ENCODE measurements around the gene C10orf95. TPM values are rescaled to one million over a fixed set of nuclear protein-coding genes. Genes with fewer than 3 reads are reported as not detected.

Gene C10orf95
- total RNA-seq, 2 experiments from 2014 or later = 0.20 to 0.36 TPM

- CTCF ChIA-PET = interaction anchor here (0.8 to 5.0 kb wide), 15 partner anchors 9 to 220 kb away, joined by 3 to 34 read pairs (median 9); partner anchors contain the start of genes ACTR1A, CUEDC2, FBXL15 and NFKB2
- ATAC-seq = peak; percentile 60
These were observed 804 bp downstream of the C10orf95 start for GRCh38 chr10:102450374-102451104.

GRCh38 chr10:102450124-102450373 is 1.3 kb downstream of the C10orf95 start:
- Mint-ChIP-seq H3K27me3 (no peaks in the 10 kb centered on the region), H3K4me1 (ENCODE audit: low read depth) (peaks cover 26% of the 10 kb centered on the region), H3K9me3 (no peaks in the 10 kb centered on the region), H3K36me3 (ENCODE audit: low read depth) (peaks cover 25% of the 10 kb centered on the region), H3K4me3 (peak overlapping the region; percentile 96), H3K27ac (peak overlapping the region; percentile 94)
- no peak for TF ChIP-seq CTCF (IDR thresholded peaks at IDR 0.05)
- POLR2A ChIA-PET = interaction anchor here (0.7 to 6.4 kb wide), 19 partner anchors 9 to 337 kb away, joined by 3 to 102 read pairs (median 6); partner anchors contain the start of genes ACTR1A, CUEDC2, FBXL15 and NFKB2
- ATAC-seq = no peak
- no peak for DNase-seq
- intact Hi-C loops (cut with micrococcal nuclease) = no loop called here
- CTCF ChIA-PET = interaction anchor here (0.9 to 5.0 kb wide), 11 partner anchors 9 to 220 kb away, joined by 3 to 34 read pairs (median 19); partner anchors contain the start of genes CUEDC2, FBXL15 and NFKB2

More at GRCh38 chr10:102450374-102451104, 804 bp downstream of the C10orf95 start:
- Mint-ChIP-seq H3K4me1 (ENCODE audit: low read depth) (peaks cover 26% of the 10 kb centered on the region), H3K36me3 (ENCODE audit: low read depth) (peaks cover 27% of the 10 kb centered on the region), H3K27ac (peak overlapping the region; percentile 94), H3K27me3 (no peaks in the 10 kb centered on the region), H3K4me3 (peak overlapping the region; percentile 96), H3K9me3 (no peaks in the 10 kb centered on the region)
- POLR2A ChIA-PET = interaction anchor here (0.6 to 6.4 kb wide), 22 partner anchors 10 to 337 kb away, joined by 3 to 102 read pairs (median 5); partner anchors contain the start of genes ACTR1A, CUEDC2, FBXL15 and NFKB2
- intact Hi-C loops (cut with micrococcal nuclease) = no loop called here
- DNase-seq = peak; percentile 87
- TF ChIP-seq CTCF (IDR thresholded peaks at IDR 0.05) = no peak

- intact Hi-C loops (cut with micrococcal nuclease) = no loop called here
- no peak for TF ChIP-seq CTCF (IDR thresholded peaks at IDR 0.05)
- peak; percentile 72 for ATAC-seq
- peak; percentile 95 for DNase-seq
- Mint-ChIP-seq H3K27me3 (no peaks in the 10 kb centered on the region), H3K36me3 (ENCODE audit: low read depth) (peaks cover 23% of the 10 kb centered on the region), H3K4me1 (ENCODE audit: low read depth) (peaks cover 26% of the 10 kb centered on the region), H3K27ac (peak overlapping the region; percentile 94), H3K4me3 (peak overlapping the region; percentile 96), H3K9me3 (no peaks in the 10 kb centered on the region)
- POLR2A ChIA-PET = interaction anchor here (0.7 to 6.4 kb wide), 16 partner anchors 9 to 297 kb away, joined by 3 to 102 read pairs (median 8); partner anchors contain the start of genes CUEDC2, FBXL15, NFKB2 and NOLC1
- CTCF ChIA-PET = interaction anchor here (0.9 to 5.0 kb wide), 8 partner anchors 15 to 219 kb away, joined by 3 to 34 read pairs (median 18); partner anchors contain the start of genes CUEDC2, FBXL15 and NFKB2
These were observed 1.8 kb downstream of the C10orf95 start for GRCh38 chr10:102449321-102450123.

GRCh38 chr10:102444851-102445250 is 6.5 kb downstream of the C10orf95 start:
- POLR2A ChIA-PET = no interaction called here
- ATAC-seq (no peak), DNase-seq (no peak)
- Mint-ChIP-seq H3K36me3 (ENCODE audit: low read depth) (no peaks in the 10 kb centered on the region), H3K9me3 (no peaks in the 10 kb centered on the region), H3K4me1 (ENCODE audit: low read depth) (peaks cover 8% of the 10 kb centered on the region), H3K4me3 (no peak overlapping the region), H3K27me3 (no peaks in the 10 kb centered on the region), H3K27ac (no peak overlapping the region)
- TF ChIP-seq CTCF (IDR thresholded peaks at IDR 0.05) = no peak
- CTCF ChIA-PET = no interaction called here
- intact Hi-C loops (cut with micrococcal nuclease) = no loop called here

Measured in activated CD8-positive, alpha-beta T cell treated with anti-CD3 and anti-CD28 coated beads for 36 hours (primary cell).